Gastrocnemius medialis (tissue), 4 donors: ENCODE measurements around the gene SLC17A9.

ENCODE experiments used
- POLR2A ChIP-seq, 2 donors: fragments of 450-650 bp; IDR thresholded peaks; one replicate each; pipeline ENCODE4 v1.6.1; 2017; ENCODE audit warnings: antibody characterized with exemption in 2 of 2, mild to moderate bottlenecking in 2 of 2, moderate library complexity in 2 of 2
- TF ChIP-seq, protein P1 (sequence below), 5 experiments: fragments of 450-650 bp in 3 of 5; fragments of 200-600 bp in 2 of 5; sonication (generic) in 2 of 5; IDR thresholded peaks in 4 of 5; conservative IDR thresholded peaks in 1 of 5; 1 replicate in 4 of 5; 2 replicates in 1 of 5; pipeline ENCODE4 v1.5.1; 2016 to 2019; ENCODE audit warnings: antibody characterized with exemption in 5 of 5, mild to moderate bottlenecking in 3 of 5, moderate library complexity in 3 of 5

DNA sequence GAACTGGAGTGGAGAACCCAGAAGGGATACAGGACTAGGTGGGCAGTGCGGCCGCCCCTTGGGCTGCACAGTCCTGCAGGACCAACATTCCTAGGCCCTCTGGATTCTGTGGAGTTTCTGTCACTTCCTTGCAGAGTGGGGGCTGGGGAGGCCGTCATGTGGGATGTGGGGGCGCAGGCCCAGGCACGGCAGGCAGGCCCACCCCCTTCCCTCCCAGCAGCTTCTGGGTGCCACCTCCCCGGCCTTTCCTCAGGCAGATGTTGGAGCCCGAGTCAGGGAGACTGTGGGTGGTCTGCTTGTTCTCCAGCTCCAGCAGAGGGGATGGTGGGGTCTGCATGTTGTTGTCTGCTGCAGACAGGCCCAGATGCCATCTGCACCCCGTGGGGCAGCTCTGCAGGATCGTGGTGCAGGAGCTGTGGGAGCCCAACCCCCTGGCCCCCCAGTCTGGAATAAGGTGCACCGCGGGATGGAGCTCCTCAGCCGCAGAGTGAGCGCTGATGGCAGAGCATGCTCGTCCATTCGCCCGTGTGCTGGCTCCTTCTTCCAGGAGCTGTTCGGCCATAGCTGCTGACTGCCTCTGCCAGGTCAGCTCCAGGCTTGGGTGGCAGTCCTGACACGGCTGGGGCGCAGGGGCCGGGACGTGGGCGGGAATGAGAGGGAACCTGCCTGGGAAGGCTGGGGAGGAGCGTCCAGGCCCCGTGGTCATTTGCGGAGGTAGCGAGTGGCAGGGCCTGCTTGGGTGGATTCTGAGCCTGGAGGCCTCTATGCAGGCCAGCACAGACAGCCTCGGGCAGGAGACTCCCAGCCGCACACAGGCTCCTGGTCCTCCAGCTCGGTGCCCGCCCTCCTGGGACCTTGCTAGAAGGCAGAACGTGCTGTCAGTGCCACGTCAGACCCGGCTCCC, 18.1 kb downstream of the SLC17A9 start:
- TF ChIP-seq, protein P1, sequence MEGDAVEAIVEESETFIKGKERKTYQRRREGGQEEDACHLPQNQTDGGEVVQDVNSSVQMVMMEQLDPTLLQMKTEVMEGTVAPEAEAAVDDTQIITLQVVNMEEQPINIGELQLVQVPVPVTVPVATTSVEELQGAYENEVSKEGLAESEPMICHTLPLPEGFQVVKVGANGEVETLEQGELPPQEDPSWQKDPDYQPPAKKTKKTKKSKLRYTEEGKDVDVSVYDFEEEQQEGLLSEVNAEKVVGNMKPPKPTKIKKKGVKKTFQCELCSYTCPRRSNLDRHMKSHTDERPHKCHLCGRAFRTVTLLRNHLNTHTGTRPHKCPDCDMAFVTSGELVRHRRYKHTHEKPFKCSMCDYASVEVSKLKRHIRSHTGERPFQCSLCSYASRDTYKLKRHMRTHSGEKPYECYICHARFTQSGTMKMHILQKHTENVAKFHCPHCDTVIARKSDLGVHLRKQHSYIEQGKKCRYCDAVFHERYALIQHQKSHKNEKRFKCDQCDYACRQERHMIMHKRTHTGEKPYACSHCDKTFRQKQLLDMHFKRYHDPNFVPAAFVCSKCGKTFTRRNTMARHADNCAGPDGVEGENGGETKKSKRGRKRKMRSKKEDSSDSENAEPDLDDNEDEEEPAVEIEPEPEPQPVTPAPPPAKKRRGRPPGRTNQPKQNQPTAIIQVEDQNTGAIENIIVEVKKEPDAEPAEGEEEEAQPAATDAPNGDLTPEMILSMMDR (IDR thresholded peaks at IDR 0.05 in 4 of 5, conservative IDR thresholded peaks at IDR 0.05 in 1 of 5), result no peak
- no peak for TF ChIP-seq POLR2A (IDR thresholded peaks at IDR 0.05)
